NCI-H82 treated with DMSO at 0.1 percent for 48 hours (cell line): ENCODE results near the gene TP53.

Experiments used
- DNase-seq: peaks from one replicate; lab custom pipeline; 2025; ENCODE audit not compliant: unreplicated experiment; lab: John Stamatoyannopoulos, UW

TP53 gene

DNA sequence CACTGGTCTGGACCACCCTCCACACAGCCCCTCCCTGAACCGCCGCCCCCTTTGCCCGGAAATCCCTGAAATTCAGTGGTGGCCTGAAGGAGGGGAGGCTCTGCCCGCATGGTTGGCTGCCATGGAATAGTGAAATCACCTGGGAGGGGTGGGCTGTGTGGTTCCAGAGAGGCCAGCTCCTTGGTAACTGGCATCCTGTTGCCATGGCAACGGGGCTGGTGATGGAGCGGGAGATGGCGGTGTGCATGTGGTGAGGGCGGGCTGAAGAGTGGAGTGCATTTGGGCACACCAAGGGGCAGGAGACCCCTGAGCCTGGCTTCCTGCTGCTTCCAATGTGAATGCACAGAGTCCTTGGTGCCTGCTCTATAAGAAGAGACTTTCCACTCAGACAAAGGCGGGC lies 20.2 kb upstream of the TP53 start:
- DNase-seq = no peak

DNA sequence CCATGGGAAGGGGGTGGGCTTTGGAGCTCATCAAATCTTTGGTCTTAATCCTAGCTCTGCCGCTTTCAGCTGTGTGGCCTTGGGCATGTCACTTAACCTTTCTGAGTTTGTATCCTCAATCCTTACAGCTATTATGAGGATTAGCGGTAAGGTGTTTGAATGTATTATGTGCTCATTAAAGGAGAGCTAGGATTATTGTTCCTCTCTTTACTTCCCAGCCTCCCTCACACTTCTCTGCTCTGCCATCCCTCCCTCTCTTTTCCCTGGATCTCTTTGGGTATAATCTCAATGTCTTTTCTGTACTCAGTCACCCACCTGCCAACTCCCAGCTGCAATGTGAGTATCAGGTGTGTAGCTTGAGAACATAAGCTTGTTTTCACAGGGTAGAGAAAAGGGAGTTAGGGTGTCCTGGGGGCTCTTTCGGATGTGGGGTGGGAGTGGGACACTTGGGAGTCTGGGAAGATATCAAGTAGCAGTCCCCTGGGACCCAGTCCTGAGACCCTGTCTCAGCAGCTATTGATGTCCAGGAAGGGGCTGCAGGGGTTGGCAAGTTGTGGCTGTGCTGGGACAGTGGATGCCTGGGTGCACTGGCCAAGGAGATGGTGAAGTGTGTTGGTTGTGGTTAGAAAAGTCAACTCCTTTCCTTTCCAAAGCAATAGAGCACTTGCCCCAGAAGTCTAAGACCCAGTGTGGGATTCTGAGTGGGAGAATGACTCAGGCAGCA lies 19.5 kb upstream of the TP53 start:
- no peak for DNase-seq

DNA sequence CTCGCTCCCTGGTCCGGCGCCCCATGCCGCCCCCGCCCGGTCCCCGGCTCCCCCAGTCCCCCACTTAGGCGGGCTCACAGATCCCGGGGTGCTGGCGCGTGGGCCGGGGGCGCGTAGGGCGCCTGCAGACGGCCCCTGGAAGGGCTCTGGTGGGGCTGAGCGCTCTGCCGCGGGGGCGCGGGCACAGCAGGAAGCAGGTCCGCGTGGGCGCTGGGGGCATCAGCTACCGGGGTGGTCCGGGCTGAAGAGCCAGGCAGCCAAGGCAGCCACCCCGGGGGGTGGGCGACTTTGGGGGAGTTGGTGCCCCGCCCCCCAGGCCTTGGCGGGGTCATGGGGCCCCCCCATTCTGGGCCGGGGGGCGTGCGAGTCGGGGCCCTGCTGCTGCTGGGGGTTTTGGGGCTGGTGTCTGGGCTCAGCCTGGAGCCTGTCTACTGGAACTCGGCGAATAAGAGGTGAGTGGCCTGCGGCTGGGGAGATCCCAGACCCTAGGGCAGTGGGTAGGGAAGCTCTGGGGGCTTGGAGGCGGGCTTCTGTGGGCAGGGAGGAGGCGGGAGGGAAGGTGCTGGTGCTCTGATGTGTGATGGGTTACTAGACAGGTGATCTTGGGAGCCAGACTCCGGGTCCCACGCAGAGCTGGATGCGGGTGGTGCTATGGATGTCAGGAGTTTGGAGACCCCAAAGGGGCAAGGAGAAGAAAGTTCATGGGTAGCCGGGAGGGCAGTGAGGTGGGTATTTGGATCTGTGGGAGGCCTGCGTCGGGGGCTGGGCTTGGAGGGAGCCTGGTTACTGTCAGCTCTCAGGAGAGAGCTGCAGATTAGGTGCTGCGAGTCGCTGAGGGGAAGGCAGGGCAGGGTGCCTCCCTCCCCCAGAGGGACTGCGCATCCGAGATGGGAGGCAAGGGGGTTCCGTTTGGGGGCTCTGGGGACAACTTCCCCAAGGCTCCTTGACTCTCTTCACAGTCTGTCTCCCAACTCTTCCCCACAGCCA lies 18.3 kb upstream of the TP53 start:
- no peak for DNase-seq

DNA sequence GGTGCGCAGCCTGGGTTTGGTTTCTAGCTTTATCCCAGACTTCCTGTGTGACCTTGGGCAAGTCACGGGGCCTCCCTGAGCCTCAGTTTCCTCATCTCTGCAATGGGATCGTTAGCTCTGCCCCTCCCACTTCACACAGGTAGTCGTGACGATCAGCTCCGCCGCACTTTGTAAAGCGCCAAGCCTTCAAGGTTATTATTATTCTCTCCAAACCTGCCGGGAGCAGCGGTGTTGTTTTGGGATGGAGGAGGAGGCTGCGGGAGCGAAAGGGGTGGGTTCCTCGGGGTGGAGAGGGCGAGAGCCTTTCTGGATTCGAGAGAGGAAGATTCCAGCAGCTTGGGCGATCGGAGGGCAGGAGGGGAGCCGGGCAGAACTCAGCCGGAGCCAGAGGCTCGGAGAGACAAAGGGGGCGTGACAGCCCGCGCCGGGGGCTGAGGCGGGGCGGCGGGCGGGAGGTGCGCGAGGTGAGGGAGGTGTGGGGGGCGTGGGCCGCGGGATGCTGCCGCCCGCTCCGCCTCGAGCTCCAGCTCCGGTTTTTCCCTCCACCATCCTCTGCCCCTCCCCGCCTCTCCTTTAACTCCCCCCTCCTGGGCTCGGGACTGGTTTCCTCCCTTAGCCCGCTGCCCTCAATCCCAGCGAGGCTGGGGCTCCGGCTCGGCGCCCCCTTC lies 17.4 kb upstream of the TP53 start, which contains the start of gene EFNB3:
TSS of gene EFNB3 (plus strand) at position 602 of the 668 bp plus-strand sequence. CDS start 397 bp downstream, outside the sequence.
- DNase-seq = peak; percentile 66

DNA sequence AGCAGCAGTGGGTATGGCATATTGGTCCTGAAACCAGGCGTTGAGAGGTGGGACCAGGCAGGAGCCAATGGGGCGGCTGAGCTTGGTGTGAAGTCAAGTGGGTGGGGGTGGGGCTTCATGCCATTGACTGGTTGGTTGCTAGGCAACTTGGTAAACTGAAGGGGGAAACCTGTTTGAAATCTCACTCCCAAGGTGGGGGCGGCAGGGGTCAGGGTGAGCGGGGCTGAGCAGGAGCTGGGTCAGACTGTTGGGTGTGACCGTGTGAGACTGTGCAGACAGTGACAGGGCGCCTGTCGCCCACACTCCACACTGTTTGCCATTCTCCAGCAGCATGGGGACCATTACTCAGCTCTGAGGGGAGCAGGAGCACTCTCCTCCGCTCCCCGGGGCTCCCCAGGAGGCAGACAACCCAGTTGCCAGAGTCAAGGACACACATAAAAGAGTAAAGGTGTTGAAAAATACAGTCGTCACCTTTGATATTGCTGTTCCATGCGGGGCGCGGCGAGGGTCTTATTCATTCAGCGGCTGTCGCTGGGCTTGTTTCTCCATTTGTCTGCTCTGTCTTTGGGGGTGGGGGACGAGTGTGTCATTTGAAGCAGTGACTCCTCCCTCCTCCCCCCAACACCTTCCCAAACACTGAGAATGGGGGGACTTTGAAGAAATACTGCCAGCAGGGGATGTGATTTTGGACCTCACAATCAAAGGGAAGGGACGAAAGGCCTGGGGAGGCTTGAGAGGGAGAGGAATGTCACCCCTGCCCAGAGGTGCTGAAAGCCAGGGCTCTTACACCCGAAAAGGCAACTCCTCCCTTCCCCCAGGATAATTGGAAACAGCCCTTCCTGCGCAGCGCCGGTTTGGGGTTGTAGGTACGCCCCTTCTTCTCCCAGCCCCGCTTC lies 16.5 kb upstream of the TP53 start:
- DNase-seq = peak; percentile 81

DNA sequence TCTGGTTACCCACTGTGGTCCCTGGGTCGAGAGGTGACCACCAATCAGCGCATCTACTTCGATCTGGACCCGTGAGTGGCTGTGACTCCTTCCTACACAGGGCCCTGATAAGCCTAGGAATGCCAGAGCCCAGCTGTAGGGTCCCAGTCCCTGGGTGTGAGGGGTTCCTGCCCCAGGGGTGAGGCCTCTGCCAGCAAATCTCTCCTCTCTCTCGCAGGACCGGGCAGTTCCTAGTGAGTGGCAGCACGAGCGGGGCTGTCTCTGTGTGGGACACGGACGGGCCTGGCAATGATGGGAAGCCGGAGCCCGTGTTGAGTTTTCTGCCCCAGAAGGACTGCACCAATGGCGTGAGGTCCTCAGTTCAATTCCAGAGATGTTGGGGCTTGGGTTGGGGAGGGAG lies 15.5 kb upstream of the TP53 start:
- DNase-seq = no peak

DNA sequence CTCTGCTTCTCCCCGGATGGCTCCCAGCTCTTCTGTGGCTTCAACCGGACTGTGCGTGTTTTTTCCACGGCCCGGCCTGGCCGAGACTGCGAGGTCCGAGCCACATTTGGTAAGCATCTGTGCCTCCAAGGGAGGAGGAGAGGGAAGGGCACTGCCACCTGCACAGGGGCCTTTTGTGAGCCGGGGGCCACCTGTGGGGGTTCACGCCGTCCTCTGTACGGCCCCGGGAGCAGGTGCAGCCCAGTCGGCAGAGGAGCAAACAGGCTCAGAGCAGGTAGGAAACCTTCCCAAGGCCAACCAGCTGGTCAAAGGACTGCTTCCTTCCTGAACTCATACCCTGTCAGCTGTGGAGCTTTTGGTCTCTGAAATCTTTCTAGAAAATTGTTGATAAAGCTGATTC lies 14.4 kb upstream of the TP53 start:
- no peak for DNase-seq

DNA sequence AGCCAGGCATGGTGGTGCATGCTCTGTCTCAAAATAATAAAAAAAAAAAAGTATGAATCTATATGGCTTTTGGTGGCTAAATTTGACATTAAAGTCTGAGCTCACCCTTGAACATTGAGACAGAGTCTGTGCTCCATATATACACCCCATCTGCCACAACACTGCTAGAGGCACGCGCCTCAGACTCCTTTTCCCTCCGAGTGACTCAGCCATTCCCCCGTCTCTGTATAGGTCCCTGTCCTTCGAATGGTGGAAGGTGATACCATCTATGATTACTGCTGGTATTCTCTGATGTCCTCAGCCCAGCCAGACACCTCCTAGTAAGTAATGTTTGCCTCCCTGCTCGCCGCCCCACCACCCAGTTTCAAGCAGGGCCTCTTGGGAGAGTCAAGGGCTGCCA lies 13.2 kb upstream of the TP53 start:
- no peak for DNase-seq

DNA sequence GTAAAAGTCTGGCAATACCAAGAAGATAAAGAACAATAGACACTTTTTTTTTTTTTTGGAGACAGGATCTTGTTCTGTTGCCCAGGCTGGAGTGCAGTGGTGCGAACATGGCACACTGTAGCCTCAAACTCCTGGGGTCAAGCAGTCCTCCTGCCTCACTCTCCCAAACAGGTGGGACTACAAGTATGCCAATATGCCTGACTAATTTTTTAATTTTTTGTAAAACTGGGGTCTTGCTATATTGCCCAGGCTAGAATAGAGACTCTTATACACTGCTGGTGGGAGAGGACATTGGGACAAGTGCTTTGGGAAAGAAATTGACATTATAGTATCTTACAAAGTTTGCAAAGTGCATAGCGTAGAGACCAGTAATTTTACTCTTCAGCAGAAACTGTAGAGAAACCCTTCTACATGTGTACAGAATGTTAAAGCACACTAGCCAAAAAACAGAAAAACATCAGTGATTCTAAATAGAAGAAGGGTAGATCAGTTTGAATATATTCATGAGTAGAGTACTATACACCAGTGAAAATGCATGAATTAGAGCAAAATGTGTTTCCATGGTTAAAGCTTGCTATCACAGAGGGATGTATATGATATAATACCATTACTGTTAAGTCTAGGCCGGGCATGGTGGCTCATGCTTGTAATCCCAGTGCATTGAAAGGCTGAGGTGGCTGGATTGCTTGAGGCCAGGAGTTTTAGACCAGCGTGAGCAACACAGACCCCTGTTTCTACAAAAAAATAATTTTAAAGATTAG lies 10.7 kb upstream of the TP53 start:
- DNase-seq = no peak

DNA sequence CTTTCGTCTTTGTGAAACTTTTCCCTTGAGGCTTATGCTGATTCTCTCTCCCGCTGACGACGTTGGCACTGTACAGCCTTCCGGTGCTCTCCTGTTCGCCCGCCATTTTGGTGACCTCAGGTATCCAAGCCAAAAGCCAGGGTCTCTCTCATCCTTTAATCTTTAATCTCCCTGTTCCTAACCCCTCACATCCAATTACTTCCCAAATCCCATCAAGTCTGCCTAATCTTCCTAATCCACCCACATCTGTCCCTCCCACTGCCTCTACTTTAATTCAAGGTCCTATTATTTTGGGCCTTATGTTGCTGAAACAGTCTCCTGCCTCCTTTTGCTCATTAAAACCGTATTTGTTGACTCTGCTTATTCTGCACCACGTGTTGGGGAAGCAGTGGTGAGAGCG lies 8.3 kb upstream of the TP53 start:
- DNase-seq = peak; percentile 100

DNA sequence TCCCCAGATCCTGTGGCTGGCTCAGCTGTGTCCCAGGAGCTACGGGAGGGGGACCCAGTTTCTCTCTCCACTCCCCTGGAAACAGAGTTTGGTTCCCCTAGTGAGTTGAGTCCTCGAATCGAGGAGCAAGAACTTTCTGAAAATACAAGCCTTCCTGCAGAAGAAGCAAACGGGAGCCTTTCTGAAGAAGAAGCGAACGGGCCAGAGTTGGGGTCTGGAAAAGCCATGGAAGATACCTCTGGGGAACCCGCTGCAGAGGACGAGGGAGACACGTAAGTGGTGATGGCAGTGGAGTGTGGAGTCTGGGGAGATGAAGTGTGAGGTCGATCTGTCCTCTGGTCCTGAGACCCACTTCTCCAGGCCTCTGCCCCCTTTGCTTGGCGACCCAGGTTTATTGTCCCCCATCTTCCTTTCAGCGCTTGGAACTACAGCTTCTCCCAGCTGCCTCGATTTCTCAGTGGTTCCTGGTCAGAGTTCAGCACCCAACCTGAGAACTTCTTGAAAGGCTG lies 1.6 kb upstream of the TP53 start:
- DNase-seq = no peak

DNA sequence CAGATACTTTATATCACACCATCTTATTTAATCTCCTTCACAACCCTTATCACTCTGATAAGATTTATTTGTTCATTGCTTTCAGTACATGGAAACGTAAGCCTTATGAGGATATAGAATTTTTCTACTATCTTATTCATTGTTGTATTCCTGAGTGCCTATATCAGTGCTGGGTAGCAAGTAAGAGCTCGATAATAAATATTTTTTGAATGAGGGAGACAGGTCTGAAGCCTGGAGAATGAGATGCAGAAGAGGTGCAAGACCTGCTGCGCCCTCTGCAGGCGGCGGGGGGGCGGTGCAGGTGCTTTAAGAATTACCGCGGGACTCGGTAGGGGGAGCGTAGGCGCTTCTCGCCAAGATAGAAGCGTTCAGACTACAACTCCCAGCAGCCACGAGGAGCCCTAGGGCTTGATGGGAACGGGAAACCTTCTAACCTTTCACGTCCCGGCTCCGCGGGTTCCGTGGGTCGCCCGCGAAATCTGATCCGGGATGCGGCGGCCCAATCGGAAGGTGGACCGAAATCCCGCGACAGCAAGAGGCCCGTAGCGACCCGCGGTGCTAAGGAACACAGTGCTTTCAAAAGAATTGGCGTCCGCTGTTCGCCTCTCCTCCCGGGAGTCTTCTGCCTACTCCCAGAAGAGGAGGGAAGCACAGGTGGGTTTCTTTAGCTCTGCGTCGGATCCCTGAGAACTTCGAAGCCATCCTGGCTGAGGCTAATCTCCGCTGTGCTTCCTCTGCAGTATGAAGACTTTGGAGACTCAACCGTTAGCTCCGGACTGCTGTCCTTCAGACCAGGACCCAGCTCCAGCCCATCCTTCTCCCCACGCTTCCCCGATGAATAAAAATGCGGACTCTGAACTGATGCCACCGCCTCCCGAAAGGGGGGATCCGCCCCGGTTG lies 868 bp upstream of the TP53 start, which contains the start of gene WRAP53:
TSS of gene WRAP53 (plus strand) at position 570 of the 900 bp plus-strand sequence. CDS start at position 742, 172 bp downstream.
- peak; percentile 99 for DNase-seq

DNA sequence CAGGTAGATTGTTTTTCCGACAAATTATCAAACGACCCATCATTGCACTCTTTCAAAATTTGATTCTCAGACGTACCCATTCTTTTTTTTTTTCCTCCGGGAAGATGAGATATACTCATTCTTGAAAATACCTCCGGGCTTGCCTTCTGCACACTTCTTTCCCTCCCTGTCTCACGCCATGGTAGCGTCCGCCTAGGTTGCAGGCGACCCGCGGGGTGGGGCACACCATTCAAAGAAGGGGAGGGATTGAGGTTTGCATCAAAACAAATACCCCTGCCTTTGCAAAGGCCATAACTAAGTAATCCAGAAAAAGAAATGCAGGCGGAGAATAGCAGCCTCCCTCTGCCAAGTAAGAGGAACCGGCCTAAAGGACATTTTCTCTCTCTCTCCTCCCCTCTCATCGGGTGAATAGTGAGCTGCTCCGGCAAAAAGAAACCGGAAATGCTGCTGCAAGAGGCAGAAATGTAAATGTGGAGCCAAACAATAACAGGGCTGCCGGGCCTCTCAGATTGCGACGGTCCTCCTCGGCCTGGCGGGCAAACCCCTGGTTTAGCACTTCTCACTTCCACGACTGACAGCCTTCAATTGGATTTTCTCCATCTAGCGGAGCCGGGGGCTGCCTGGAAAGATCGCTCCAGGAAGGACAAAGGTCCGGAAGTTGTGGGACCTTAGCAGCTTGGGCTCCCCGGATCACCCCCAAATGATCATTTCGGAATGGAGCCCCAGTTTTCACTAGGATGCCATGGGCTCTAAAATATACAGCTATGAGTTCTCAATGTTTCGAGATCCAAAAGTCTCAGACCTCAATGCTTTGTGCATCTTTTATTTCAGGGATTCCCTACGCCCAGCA lies 843 bp downstream of the TP53 start:
- DNase-seq = peak; percentile 96

DNA sequence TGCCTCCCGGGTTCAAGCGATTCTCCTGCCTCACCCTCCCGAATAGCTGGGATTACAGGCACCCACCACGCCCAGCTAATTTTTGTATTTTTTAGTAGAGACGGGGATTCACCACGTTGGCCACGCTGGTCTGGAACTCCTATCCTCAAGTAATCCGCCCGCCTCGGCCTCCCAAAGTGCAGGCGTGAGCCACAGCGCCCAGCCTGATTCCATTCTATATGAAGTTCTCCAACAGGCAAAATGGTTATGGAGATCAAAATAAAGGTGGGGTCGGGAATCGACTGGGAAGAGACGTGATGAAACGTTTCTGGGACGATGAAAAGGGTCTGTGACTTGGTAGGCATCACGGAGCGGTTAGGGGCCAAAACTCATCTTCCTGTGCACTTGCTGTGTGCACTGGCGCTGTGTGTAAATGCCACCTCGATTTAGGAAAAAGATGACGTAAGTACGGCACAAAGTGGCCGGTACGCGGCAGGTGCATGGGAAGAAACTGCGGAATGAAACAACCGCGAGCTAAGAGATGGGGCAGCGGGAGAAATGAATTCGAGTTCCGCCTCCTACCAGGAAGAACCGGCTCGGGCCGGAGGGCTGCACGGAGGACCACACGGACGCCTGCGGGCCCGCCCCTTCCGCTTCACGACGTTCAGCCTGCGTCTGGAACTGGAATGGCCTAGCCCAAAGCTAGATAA lies 1.6 kb downstream of the TP53 start:
- peak; percentile 96 for DNase-seq

DNA sequence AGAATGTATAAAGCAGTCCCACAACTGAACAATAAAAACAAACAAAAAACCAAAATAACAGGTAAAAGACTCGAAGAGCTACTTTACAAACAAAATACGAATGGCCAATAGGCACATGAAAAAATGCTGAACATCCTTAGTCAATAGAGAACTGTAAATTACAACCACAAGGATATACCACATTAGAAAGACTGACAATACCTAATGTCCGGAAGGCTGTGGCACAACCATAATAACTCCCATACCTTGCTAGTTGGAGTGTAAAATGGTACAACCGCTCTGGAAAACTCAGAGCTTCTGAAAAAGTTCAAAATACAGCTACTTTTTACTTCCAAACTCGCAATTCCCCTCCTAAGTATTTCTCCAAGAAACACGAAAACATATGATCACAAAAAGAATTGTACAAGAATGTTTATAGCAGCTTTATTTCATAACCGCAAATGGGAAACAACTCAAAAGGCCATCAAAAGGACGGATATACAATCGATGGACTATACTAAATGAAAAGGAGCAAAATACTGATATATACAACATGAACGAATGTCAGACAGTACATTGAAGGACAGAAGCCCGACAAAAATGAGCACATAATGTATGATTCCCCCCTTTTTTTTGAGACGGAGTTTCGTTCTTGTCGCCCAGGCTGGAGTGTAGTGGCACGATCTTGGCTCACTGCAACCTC lies 2.3 kb downstream of the TP53 start:
- no peak for DNase-seq

DNA sequence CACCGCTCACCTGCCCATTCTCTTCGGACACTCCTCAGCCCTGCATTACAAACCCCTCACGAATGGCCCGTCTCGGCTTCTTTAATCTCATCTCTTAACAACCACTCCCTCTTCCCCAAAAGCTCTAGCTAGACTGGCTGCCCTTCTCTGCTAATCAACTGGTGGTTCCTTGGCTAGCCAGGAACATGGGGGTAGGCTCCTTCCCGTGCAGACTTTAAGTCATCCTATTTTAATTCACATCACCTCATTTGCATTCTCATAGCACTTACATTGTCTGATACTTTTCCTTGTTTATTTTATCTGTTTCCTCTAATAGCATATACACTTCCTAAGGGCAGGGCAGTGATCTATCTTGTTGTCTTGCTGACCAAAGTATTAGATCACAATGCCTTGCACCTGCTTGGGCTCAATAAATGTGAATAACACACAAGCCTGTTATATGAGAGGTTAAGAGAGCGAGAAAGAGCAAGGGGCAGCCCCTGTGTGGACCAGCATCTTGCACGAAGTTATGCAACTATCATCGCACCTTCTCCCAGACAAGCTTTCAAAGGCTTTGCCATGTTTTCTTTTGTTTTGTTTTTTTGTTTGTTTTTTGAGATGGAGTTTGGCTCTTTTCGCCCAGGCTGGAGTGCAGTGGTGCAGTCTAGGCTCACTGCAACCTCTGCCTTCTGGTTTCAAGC lies 9.8 kb downstream of the TP53 start:
- DNase-seq = no peak
